ENCODE data around the gene ZNG1A. TPM values are rescaled to one million over a fixed set of nuclear protein-coding genes. Genes with fewer than 3 reads are reported as not detected.
"Not testable (repeated sequence)": the region's sequence is repeated elsewhere in the genome, so short reads cannot be mapped to it uniquely, and the experiment has no call there.

ZNG1A gene
- total and polyA plus RNA-seq, 9 of the 15 experiments (the other 6 are each of a cell fraction or from before 2014, with no cell fraction given), result 20.7 to 90.6 (median 41.7) TPM

DNA sequence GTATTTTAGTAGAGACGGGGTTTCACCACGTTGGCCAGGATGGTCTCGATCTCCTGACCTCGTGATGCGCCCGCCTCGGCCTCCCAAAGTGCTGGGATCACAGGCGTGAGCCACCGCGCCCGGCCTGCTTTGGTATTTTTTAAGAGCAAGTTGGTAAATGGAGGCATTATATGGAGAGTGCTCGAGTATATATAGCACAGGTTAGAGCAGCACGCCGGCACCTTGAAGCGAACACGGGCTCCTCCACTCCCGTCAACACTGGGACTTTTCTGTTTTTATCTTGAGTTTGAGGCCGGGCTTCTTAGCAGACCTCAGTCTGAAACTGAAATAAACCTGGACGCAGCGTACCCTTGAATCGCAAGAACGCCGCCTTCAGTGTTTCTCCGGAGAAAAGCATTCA is 35.0 kb upstream of the ZNG1A start:
- Histone ChIP-seq H3K79me2 (ENCODE audit: control insufficient read depth, insufficient read depth, low read length) (peaks cover 37% of the 10 kb centered on the region), H3K4me2 (ENCODE audit: insufficient read depth, low read length) (peak overlapping the region; percentile 81), H3K9ac (ENCODE audit: insufficient read depth in 1 of 2, low read depth in 2 of 2, low read length in 2 of 2) (peak overlapping the region; percentile 84; a peak in 3 of 4 replicates), H2AFZ (ENCODE audit: low read depth, low read length) (peak overlapping the region; percentile 90), H3K4me1 (replicated peaks in 1 of 2; ENCODE audit: control insufficient read depth in 2 of 2, insufficient read depth in 2 of 2, low read length in 2 of 2) (peaks cover 24 to 48% of the 10 kb centered on the region in 2 experiments), H3K27ac (ENCODE audit: extremely low read depth, low read depth, low read length) (peak overlapping the region; percentile 92), H3K4me3 (peak overlapping the region; percentile 57)
- intact Hi-C loops (cut with micrococcal nuclease), result loop anchor here (1.0 to 10.0 kb wide), 2 partner anchors 58 to 91 kb away; no protein-coding TSS in a partner anchor
- H3K36me3 ChIP-seq (ENCODE audit: control insufficient read depth, insufficient read depth, low read length); H3K9me1 ChIP-seq (ENCODE audit: control insufficient read depth, insufficient read depth, low read length); H3K27me3 ChIP-seq (ENCODE audit: control insufficient read depth in 2 of 2, insufficient read depth in 2 of 2, low read length in 2 of 2); H4K20me1 ChIP-seq (replicated peaks; ENCODE audit: control insufficient read depth, insufficient read depth, low read length); BruUV-seq (replicated peaks); H3K9me3 ChIP-seq (replicated peaks; ENCODE audit: control insufficient read depth, insufficient read depth, low read depth, low read length): not testable (repeated sequence)
- peak; percentile 6 for ATAC-seq
- ChIA-PET POLR2A (interaction anchor here (0.6 to 1.7 kb wide), 3 partner anchors 8 to 75 kb away, joined by 3 to 9 read pairs (median 3); no protein-coding TSS in a partner anchor), CTCF (ENCODE audit: low intra/inter-chr PET ratio) (interaction anchor here (0.9 kb wide), 1 partner anchor 8 kb away, joined by 6 read pairs; no protein-coding TSS in a partner anchor)
- TF ChIP-seq CXXC5 (CRISPR knock-in tag; IDR thresholded peaks at IDR 0.05) (peak; percentile 5; the same call in 1 of the 2 replicates), ZNF589 (CRISPR knock-in tag; IDR thresholded peaks at IDR 0.05; ENCODE audit: low read depth) (0 out of 2 replicates have a peak, but pooled peaks have one; percentile 14), E2F6 (IDR thresholded peaks at IDR 0.05; ENCODE audit: borderline replicate concordance in 1 of 2, extremely low read depth in 1 of 2, insufficient read depth in 1 of 2, insufficient read length in 1 of 2, low read depth in 1 of 2, low read length in 1 of 2, poor library complexity in 1 of 2, severe bottlenecking in 1 of 2) (peak in 1 of 2 experiments; percentile 9)
- TF ChIP-seq, protein P1, sequence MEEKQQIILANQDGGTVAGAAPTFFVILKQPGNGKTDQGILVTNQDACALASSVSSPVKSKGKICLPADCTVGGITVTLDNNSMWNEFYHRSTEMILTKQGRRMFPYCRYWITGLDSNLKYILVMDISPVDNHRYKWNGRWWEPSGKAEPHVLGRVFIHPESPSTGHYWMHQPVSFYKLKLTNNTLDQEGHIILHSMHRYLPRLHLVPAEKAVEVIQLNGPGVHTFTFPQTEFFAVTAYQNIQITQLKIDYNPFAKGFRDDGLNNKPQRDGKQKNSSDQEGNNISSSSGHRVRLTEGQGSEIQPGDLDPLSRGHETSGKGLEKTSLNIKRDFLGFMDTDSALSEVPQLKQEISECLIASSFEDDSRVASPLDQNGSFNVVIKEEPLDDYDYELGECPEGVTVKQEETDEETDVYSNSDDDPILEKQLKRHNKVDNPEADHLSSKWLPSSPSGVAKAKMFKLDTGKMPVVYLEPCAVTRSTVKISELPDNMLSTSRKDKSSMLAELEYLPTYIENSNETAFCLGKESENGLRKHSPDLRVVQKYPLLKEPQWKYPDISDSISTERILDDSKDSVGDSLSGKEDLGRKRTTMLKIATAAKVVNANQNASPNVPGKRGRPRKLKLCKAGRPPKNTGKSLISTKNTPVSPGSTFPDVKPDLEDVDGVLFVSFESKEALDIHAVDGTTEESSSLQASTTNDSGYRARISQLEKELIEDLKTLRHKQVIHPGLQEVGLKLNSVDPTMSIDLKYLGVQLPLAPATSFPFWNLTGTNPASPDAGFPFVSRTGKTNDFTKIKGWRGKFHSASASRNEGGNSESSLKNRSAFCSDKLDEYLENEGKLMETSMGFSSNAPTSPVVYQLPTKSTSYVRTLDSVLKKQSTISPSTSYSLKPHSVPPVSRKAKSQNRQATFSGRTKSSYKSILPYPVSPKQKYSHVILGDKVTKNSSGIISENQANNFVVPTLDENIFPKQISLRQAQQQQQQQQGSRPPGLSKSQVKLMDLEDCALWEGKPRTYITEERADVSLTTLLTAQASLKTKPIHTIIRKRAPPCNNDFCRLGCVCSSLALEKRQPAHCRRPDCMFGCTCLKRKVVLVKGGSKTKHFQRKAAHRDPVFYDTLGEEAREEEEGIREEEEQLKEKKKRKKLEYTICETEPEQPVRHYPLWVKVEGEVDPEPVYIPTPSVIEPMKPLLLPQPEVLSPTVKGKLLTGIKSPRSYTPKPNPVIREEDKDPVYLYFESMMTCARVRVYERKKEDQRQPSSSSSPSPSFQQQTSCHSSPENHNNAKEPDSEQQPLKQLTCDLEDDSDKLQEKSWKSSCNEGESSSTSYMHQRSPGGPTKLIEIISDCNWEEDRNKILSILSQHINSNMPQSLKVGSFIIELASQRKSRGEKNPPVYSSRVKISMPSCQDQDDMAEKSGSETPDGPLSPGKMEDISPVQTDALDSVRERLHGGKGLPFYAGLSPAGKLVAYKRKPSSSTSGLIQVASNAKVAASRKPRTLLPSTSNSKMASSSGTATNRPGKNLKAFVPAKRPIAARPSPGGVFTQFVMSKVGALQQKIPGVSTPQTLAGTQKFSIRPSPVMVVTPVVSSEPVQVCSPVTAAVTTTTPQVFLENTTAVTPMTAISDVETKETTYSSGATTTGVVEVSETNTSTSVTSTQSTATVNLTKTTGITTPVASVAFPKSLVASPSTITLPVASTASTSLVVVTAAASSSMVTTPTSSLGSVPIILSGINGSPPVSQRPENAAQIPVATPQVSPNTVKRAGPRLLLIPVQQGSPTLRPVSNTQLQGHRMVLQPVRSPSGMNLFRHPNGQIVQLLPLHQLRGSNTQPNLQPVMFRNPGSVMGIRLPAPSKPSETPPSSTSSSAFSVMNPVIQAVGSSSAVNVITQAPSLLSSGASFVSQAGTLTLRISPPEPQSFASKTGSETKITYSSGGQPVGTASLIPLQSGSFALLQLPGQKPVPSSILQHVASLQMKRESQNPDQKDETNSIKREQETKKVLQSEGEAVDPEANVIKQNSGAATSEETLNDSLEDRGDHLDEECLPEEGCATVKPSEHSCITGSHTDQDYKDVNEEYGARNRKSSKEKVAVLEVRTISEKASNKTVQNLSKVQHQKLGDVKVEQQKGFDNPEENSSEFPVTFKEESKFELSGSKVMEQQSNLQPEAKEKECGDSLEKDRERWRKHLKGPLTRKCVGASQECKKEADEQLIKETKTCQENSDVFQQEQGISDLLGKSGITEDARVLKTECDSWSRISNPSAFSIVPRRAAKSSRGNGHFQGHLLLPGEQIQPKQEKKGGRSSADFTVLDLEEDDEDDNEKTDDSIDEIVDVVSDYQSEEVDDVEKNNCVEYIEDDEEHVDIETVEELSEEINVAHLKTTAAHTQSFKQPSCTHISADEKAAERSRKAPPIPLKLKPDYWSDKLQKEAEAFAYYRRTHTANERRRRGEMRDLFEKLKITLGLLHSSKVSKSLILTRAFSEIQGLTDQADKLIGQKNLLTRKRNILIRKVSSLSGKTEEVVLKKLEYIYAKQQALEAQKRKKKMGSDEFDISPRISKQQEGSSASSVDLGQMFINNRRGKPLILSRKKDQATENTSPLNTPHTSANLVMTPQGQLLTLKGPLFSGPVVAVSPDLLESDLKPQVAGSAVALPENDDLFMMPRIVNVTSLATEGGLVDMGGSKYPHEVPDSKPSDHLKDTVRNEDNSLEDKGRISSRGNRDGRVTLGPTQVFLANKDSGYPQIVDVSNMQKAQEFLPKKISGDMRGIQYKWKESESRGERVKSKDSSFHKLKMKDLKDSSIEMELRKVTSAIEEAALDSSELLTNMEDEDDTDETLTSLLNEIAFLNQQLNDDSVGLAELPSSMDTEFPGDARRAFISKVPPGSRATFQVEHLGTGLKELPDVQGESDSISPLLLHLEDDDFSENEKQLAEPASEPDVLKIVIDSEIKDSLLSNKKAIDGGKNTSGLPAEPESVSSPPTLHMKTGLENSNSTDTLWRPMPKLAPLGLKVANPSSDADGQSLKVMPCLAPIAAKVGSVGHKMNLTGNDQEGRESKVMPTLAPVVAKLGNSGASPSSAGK (IDR thresholded peaks at IDR 0.05), result peak; percentile 72
- DNase-seq (ENCODE audit: extremely low read depth in 1 of 4, low spot score in 3 of 4), result peak in 1 of 4 experiments; percentile 54
- peak; percentile 51 for FAIRE-seq
- in situ Hi-C loops (cut with MboI), result loop anchor here (5.0 kb wide), 1 partner anchor 73 kb away; no protein-coding TSS in a partner anchor
- 13% methylated on average over 14 of the region's 24 CpGs for WGBS (ENCODE audit: insufficient coverage, low coverage, missing lambda C conversion rate)
